HG02840 (cell line): Measurements from ENCODE around the gene NSD2.
A peak's percentile ranks its signal among the peaks of the same experiment; 100 is the strongest.
"Not testable (repeated sequence)": the region's sequence is repeated elsewhere in the genome, so short reads cannot be mapped to it uniquely, and the experiment has no call there.

Experiments used
- ATAC-seq: cut with Tn5 transposase; IDR thresholded peaks from one replicate; pipeline ENCODE4 v1.9.1; 2021; ENCODE audit warnings: mild to moderate bottlenecking, moderate library complexity, moderate number of reproducible peaks; ENCODE audit not compliant: unreplicated experiment, low FRiP score

NSD2 gene

GRCh38 chr4:1841201-1841886 is 29.8 kb upstream of the NSD2 start:
- no peak for ATAC-seq

- no peak for ATAC-seq
Observed at GRCh38 chr4:1841887-1842210, 29.3 kb upstream of the NSD2 start.

- no peak for ATAC-seq
Observed at GRCh38 chr4:1842339-1842895, 28.8 kb upstream of the NSD2 start.

- no peak for ATAC-seq
Observed at GRCh38 chr4:1842993-1843448, 28.2 kb upstream of the NSD2 start.

GRCh38 chr4:1843852-1844251 is 27.3 kb upstream of the NSD2 start:
- ATAC-seq: no peak

- ATAC-seq: not testable (repeated sequence)
Observed at GRCh38 chr4:1844618-1845017, 26.6 kb upstream of the NSD2 start.

GRCh38 chr4:1846580-1846979 is 24.6 kb upstream of the NSD2 start:
- ATAC-seq: no peak

- no peak for ATAC-seq
Observed at GRCh38 chr4:1850276-1850675, 20.9 kb upstream of the NSD2 start.

GRCh38 chr4:1851160-1851559 is 20.0 kb upstream of the NSD2 start:
- no peak for ATAC-seq

- ATAC-seq: no peak
Observed at GRCh38 chr4:1851575-1852410, 19.4 kb upstream of the NSD2 start.

GRCh38 chr4:1852904-1853623 is 18.1 kb upstream of the NSD2 start:
- ATAC-seq: no peak

GRCh38 chr4:1854752-1855151 is 16.4 kb upstream of the NSD2 start:
- no peak for ATAC-seq

GRCh38 chr4:1855333-1856070 is 15.7 kb upstream of the NSD2 start:
- peak; percentile 24 for ATAC-seq

- ATAC-seq: peak; percentile 82
Observed at GRCh38 chr4:1856071-1856942, 14.9 kb upstream of the NSD2 start, which contains the start of gene LETM1. Gene LETM1, minus strand, starts transcription at chr4:1856156. Its CDS starts 206 bp downstream, at chr4:1855950.

GRCh38 chr4:1856943-1857699 is 14.1 kb upstream of the NSD2 start:
- no peak for ATAC-seq

- no peak for ATAC-seq
Observed at GRCh38 chr4:1857931-1858330, 13.3 kb upstream of the NSD2 start.

GRCh38 chr4:1859389-1859753 is 11.8 kb upstream of the NSD2 start:
- no peak for ATAC-seq

- ATAC-seq: no peak
Observed at GRCh38 chr4:1862055-1862911, 8.9 kb upstream of the NSD2 start.
